HEK293T (cell line): ENCODE results near the gene UMODL1.

ENCODE experiments used
- FOXM1 ChIP-seq: fragments of 450-650 bp; IDR thresholded peaks from 2 replicates; pipeline ENCODE4 v1.6.1; 2017; ENCODE audit warnings: mild to moderate bottlenecking, borderline replicate concordance
- NFRKB ChIP-seq: fragments of 450-650 bp; IDR thresholded peaks from 2 replicates; pipeline ENCODE4 v1.6.1; 2016; ENCODE audit warnings: mild to moderate bottlenecking, moderate library complexity
- SP1 ChIP-seq: fragments of 450-650 bp; IDR thresholded peaks from 2 replicates; pipeline ENCODE4 v1.6.1; 2017

GRCh38 chr21:42148584-42148983, 77.5 kb downstream of the UMODL1 start:
- TF ChIP-seq NFRKB, result no peak
- TF ChIP-seq SP1, result no peak
- TF ChIP-seq FOXM1, result no peak
